Neural progenitor cell (in vitro differentiated cells): ENCODE data around the gene HINT3.

Experiments
- EZH2 ChIP-seq: fragments of 200-600 bp; sonication (generic); IDR thresholded peaks from 2 replicates; pipeline ENCODE4 v1.6.1; 2017; ENCODE audit warnings: antibody characterized with exemption, mild to moderate bottlenecking, moderate library complexity
- TF ChIP-seq, protein P1 (sequence below): fragments of 200-600 bp; sonication (generic); IDR thresholded peaks from 2 replicates; pipeline ENCODE4 v1.5.1; 2017; ENCODE audit warnings: antibody characterized with exemption, mild to moderate bottlenecking

GRCh38 chr6:126027601-126028000, 71.0 kb downstream of the HINT3 start:
- no peak for TF ChIP-seq EZH2
- TF ChIP-seq, protein P1, sequence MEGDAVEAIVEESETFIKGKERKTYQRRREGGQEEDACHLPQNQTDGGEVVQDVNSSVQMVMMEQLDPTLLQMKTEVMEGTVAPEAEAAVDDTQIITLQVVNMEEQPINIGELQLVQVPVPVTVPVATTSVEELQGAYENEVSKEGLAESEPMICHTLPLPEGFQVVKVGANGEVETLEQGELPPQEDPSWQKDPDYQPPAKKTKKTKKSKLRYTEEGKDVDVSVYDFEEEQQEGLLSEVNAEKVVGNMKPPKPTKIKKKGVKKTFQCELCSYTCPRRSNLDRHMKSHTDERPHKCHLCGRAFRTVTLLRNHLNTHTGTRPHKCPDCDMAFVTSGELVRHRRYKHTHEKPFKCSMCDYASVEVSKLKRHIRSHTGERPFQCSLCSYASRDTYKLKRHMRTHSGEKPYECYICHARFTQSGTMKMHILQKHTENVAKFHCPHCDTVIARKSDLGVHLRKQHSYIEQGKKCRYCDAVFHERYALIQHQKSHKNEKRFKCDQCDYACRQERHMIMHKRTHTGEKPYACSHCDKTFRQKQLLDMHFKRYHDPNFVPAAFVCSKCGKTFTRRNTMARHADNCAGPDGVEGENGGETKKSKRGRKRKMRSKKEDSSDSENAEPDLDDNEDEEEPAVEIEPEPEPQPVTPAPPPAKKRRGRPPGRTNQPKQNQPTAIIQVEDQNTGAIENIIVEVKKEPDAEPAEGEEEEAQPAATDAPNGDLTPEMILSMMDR: no peak
